ENCODE data around the gene DHFR2.

DNA sequence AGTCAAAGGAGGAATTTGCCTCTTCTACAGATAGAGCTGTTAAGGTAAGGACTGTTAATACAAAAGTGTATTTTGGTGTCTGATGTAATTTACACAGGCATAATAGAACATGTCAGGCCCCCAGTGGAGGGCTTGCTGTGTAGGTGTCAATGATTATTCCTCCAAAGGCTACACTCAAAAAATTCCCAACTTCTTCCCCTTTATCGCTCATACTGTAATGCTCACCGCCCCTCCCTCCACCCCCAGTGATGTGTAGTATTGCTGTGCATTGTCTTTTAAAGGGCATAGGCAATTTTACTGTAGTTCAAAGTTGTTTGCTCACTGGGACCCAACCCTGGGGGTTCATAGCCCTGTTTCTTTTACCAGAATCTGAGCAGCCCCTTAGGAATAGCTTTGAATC is 32.4 kb upstream of the DHFR2 start:
- TF ChIP-seq, protein P1, sequence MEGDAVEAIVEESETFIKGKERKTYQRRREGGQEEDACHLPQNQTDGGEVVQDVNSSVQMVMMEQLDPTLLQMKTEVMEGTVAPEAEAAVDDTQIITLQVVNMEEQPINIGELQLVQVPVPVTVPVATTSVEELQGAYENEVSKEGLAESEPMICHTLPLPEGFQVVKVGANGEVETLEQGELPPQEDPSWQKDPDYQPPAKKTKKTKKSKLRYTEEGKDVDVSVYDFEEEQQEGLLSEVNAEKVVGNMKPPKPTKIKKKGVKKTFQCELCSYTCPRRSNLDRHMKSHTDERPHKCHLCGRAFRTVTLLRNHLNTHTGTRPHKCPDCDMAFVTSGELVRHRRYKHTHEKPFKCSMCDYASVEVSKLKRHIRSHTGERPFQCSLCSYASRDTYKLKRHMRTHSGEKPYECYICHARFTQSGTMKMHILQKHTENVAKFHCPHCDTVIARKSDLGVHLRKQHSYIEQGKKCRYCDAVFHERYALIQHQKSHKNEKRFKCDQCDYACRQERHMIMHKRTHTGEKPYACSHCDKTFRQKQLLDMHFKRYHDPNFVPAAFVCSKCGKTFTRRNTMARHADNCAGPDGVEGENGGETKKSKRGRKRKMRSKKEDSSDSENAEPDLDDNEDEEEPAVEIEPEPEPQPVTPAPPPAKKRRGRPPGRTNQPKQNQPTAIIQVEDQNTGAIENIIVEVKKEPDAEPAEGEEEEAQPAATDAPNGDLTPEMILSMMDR (IDR thresholded peaks at IDR 0.05): no peak
- no peak for TF ChIP-seq POLR2A (IDR thresholded peaks at IDR 0.05)
